Measurements from ENCODE around the gene CIROP.
A peak's percentile ranks its signal among the peaks of the same experiment; 100 is the strongest.

Gene CIROP, protein sequence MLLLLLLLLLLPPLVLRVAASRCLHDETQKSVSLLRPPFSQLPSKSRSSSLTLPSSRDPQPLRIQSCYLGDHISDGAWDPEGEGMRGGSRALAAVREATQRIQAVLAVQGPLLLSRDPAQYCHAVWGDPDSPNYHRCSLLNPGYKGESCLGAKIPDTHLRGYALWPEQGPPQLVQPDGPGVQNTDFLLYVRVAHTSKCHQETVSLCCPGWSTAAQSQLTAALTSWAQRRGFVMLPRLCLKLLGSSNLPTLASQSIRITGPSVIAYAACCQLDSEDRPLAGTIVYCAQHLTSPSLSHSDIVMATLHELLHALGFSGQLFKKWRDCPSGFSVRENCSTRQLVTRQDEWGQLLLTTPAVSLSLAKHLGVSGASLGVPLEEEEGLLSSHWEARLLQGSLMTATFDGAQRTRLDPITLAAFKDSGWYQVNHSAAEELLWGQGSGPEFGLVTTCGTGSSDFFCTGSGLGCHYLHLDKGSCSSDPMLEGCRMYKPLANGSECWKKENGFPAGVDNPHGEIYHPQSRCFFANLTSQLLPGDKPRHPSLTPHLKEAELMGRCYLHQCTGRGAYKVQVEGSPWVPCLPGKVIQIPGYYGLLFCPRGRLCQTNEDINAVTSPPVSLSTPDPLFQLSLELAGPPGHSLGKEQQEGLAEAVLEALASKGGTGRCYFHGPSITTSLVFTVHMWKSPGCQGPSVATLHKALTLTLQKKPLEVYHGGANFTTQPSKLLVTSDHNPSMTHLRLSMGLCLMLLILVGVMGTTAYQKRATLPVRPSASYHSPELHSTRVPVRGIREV

DNA sequence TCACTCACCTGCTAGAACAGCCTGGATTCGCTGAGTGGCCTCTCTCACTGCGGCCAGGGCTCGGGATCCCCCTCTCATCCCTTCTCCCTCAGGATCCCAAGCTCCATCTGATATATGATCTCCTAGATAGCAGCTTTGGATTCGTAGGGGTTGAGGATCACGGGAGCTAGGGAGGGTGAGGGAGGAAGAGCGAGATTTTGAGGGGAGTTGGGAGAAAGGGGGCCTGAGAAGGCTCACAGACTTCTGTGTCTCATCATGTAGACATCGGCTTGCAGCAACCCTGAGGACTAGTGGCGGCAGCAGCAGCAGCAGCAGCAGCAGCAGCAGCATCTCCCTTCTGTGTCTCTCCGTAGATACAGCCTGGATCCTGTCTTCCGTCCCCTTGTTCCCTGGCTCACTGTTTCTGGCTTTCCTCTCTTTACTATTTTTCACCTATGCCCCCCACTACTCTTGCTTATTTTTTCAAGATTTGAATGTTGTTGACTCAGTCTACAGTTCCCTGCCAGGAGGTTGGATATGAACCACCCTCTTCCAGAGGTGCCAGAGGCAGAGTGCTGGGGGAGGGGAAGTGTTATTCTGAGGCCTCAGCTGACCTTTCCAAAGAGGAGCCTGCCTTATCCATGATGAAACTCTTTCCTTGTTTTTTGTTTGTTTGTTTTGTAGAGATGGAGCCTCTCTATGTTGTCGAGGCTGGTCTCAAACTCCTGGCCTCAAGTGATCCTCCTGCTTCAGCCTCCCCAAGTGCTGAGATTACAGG lies at the start of gene CIROP:
CIROP (minus strand) TSS at position 399 of the 757 bp plus-strand sequence; CDS start at position 330, 69 bp downstream.
- no peak for DNase-seq

DNA sequence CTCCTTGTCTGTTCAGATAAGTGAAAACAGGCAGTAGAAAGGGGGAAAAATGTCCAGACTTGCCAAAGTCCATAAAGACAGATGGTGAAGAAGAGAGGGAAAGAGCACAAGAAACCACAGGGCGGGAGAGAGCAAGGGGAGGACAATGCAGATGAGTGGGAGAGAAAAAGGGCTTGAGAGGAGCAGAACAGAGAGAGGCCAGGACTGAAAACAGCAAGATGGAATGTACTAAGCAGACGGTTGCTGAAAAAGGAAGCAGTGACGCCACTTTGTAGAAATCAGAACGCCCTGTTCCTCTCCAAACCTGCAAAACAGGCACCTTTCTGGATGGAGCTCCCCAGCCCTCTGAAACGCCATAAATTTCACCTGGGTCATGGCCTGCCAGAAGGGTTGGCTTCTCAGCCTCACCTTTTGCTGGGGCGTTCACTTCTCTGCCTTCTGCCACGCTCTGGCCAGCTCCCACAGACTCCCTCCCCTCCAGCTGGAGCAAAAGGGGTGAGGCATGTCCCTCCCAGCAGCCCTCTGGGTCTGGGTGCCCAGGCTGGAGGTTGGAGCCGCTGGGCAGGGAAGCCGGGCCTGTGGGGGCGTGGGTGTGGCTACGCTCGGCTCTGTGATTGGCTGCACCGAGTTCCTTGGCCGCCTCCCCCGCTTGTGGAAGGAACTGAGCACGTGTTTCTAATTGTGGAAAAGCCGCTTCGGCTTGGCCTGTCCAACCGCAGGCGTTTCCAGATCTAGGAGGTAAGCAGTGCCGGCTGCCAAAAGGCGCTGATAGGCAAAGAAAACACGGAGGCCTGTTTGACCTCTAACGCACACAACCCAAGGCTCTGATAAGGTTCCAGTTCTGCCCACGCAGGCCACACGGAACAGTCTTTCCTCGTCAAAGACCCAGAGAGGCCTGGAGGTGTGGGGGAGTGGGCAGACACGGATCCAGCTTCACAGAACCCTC lies 49.3 kb upstream of the CIROP start:
- peak; percentile 46 for DNase-seq

DNA sequence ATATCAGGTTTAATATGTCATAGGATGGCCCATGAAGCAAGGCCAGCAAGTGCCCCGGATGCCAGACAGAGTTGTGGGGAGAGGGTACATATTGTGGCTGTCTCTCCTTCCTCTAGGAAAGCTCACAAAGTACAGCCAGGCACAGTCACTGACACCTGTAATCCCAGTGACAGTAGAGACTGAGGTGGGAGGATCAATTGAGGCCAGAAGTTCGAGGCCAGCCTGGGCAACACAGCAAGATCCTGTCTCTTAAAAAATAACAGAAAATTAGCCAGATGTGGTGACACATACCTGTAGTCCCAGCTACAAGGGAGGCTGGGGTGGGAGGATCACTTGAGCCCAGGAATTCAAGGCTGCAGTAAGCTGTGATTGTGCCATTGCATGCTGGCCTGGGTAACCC lies 46.6 kb upstream of the CIROP start:
- DNase-seq, result no peak

DNA sequence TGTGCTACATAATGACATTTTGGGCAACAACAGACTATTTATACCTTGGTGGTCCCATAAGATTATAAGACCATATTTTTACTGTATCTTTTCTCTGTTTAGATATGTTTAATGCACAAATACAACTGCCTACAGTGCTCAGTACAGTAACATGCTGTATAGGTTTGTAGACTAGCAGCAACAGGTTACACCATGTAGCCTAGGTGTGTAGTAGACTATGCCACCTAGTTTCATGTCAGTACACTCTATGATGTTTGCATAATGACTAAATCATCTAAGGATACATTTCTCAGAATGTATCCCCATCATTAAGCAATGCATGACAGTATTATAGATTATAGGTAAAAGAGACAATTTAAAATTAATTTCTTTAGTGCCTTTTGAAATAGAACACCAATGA lies 45.0 kb upstream of the CIROP start:
- DNase-seq, result no peak

DNA sequence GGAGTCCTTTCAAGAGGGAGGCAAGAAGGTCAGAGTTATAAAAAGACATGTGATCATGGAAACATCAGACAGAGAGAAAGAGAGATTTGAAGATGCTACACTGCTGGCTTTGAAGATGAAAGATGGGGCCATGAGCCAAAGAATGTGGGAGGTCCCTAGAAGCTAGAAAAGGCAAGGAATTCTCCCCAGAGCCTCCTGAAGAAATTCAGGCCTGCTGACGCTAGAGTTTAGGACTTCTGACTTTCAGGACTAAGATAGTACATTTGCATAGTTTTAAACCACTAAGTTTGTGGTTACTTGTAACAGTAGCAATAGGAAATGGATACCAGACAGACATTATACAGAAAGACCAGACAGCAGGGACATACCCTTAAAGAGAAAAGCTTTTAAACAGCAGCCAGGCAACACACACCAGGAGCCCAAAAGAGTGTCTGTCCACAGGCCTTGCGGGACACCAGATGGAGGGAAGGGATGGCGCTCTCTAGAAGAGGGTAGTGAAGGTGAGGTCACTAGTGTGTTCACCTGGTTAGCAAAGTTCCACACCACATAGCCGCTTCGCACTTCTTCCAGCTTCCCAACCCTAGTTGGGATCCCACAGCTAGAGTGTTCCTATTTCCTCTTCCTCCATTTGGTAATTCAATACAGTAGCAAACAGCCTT lies 43.9 kb upstream of the CIROP start:
- no peak for DNase-seq

DNA sequence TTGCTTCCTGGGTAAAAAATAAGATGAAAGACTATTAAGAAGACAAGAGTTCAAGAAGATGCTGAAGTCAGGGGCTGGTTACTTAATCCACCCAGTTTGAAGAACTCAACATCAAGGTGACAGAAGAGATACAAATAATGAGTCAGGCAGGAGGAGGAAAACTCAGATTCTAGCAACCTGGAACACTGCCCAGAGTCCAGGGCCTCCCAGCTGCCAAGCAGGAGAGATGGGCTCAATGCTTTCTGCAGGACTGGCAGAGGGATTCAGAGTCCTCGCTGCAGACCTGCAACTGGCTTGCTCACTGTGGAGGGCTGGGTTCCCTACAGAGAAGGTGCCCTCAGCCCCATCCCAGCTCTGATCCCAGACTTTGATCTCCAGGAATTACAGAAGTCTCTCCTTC lies 42.9 kb upstream of the CIROP start:
- no peak for DNase-seq

DNA sequence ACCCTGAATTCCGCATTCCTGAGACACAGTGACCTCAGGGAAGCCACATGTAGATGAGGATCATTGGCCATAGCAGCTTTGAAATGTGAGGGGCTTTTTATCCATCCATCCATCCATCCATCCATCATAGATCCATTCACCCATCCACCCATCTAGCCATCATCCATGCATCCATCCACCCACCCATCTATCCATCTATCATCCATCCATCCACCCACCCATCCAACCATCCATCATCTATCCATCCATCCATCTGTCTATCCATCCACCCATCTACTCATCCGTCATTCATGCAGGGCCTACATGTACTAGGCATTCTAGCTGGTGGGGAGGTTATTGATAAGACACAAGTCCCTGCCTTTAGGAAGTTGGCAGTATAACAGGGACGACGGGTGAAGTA lies 42.2 kb upstream of the CIROP start:
- no peak for DNase-seq

DNA sequence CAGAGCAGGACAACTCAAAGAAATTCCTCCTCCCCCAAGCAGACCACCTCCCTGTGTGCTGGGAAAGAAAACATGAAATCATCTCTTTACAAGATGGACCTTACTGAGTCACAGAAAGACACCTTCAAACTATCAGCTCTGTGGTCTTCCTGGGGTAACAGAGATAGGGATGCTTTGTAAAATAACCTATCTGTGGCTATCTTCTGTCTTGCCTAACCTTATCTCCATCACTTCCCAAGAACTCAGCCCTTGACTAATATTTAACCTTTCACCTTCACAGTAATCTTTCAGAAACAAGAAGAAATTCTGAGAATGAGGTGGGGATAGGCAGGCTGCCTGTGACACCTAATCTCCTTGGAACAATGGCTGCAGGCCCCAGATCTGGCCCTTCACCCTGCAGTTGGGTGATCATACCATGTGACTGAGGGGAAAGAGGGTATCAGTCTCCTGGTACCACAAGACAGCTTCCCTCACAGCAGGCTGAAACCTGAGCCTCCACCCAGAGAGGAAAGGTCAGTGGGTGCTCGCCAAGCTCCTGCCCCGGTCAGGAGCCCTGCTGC lies 41.6 kb upstream of the CIROP start:
- DNase-seq, result no peak

DNA sequence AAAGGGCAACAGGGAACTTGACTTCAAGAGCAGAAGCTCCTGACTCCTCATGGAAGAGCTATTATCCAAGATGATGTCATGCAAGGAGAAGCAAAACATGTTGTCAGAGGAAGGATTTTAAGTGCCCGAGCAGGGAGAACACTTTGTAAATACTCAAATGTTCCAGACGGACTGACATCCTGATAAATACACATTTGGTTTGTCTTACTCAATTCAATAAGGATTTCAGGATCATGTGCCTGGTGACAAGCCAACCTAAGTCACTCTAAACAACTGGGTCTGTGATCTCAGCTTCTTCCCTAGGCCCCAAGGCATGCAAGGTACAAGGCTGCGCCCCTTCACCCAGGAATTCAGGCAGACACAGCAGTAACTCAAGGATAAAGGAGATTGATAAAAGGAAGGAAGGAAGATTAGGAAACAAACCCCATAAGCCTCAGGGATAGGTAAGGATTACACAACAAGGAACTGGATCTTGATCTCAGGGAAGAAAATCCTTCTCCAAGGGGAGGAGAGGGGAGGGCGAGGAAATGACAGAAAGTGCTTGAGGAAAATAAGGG lies 41.1 kb upstream of the CIROP start:
- DNase-seq, result no peak

DNA sequence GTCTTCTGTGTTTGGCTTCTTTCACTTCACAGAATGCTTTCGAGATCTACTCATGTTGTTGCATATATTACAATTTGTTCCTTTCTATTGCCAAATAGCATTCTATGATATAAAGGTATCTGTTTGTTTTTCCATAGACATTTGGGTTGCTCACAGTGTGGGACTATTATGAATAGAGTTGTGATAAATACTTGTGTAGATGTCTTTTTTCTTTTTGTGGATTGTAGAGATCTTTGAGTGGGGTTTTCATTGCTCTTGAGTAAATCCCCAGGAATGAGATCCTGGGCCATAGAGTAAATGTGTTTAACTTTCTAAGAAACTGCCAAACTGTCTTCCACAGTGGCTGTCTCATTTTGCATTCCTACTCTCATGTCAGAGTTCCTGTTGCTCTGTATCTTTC lies 39.1 kb upstream of the CIROP start:
- no peak for DNase-seq

DNA sequence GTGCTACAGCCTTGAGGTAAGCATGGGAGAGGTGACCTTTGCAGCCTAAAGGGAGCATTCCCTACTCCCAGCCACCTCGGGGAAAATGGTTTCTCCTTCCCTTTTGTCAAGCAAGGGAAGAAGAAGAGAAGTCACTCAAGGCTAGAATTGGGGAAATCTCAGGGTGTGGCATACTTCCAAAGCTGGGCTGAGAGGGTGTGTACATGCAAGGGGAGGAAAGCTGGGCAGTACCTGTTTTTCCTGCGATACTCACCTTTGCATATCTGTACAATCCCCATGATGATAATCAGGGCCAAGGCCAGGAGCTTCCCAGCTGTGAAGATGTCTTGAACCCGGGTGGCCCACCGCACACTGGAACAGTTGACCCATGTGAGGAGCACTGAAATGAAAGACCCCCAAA lies 38.0 kb upstream of the CIROP start:
- DNase-seq, result no peak

DNA sequence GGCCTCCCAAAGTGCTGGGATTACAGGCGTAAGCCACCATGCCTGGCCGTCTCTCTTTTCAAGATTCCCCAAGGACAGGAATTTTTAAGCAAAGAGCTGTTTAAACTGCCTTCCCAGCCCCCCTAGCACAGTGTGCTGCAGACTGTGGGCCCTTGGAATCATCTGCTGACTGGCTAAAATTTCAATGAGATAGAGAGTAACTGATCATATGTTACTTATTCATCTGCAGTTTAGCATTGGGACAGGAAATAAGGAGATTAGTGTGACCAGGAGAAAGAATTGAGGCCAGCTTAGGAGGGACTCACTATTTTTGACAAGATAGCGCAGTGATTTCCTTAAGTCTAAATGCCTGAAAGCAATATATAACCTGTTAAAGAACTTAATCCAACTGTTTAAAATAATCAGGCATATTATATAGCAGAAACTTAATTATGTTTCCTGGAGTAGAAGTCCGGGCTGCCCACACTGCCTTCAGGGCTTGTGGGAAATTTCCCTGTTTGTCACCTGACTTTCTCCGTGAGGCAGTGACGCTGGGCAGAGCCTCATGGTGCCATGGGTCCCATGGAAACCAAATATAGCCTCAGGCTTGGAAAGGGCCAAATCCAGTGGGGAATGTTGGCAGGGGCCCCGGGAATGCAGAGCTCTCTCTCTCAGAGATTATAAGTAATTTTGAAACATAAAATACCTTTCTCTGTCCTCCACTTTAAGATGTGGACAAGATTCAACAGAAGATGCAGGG lies 37.1 kb upstream of the CIROP start:
- no peak for DNase-seq

DNA sequence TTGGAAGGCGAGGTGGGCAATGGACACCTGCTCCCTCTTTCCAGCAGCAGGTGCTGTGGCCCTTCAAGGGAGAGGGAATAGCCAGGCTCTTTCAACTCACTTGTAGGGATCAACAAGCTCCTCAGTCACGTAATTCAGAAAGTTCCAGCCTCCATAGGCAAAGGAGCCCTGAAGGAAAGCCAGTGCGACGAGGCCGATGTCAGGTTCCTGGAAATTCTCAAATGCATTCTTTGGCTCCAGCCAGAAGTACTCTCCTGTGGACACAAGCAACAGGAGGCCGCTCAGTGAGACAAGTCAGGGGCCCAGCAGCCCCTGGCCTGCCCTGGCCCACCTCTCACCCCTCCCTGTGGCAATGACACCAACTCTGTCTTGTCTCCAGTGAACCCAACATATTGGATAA lies 35.6 kb upstream of the CIROP start:
- DNase-seq, result no peak

DNA sequence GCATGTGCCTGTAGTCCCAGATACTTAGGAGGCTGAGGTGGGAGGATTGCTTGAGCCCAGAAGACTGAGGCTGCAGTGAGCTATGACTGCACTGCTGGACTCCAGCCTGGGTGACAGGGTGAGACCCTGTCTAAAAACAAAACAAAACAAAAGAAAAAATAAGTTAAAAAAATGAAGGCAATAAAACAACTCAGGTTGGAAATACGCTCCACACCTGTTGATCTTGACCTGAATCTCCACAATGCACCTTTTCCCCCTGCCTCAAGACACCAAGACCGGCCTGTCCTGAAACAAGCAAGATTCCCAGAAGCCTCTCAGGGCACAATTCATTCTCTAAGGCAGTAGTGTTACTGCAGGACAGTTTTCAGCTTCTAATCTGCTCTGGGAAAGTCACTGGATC lies 35.1 kb upstream of the CIROP start:
- no peak for DNase-seq

DNA sequence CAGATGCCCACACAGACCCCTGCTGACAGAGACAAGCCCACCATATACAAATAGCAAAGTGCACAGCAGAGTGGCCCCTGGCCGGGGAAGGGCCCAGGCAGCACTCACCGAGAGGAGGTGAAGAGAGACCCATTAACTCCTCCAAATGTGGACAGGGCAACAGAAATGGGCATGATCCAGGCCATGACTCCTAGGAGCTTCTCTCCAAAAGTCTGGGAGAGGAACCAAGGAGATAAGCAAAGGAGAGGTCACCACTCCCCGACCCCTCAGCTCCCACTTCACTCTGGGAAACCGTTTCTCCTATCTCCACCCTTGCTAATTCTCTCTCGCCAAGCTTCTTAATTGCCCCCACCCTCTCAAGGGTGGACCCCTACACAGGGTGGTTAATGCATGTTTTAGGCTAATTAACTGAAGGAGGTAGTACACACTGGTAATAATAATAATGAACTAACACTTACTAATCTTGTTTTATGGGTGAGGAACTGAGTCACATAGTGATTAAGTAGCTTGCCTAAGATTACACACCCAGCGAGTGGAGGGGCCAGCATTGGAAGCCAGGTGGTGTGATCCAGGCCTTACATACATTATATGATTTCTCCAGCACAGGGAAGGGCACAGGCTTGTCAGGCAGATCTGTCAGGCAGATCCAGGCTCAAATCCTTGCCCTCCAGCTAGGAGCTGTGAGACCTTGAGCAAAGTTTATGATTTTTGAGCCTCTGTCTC lies 33.2 kb upstream of the CIROP start:
- no peak for DNase-seq

DNA sequence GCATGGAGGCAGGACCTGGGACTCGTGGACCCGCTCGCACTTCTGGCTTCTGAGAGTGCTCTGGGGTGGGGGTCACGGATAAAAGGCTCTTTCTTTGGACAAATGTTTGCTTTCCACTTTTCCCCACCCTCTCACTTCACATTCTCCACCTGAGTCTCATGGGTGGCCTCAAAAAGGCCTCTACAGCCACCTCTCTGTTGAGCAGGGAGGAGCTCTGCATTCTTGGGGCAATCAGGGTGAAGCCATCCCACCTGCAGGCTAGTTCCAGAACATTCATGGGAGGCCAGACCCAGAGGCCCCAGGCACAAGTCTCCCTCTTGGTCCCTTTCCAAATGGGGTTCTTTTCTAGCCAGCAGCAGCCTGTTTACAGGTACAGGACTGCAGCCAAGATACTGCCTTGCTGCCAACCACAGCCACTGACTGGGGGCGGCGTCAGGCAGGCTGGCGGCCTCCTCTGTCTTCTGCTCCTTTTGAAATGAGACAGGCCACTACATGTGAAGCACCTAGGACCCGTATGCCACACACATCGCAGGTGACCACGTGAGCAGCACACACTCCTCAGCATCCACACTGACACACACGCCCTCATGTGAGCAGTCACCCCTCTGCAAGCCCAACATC lies 32.5 kb upstream of the CIROP start:
- no peak for DNase-seq

DNA sequence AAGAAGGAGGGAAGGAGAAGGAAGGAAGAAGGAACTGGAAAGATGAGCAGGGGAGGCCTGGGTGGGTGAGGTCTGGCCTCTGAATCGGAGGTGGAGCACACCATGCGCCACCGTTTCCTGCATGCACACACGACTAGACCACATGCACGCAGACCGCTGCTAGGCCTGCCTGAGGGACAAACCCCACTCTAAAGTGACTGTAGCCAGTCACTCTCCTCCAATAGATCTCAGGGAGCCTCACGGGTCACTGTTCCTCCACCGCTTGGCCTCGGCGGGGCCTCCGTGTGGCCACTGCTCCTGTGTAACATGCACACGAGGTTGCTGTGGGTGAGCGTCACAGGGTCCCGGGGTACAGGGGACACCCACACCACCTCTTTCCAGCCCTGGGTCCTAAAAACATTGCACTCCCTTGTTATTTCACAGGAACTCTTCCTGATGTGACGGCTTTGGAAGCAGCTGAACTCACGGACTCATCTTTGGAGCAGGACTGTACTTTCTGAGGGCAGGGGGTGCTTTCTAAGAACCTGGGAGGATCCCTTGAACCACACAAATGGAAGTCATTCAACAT lies 31.9 kb upstream of the CIROP start:
- DNase-seq, result no peak

DNA sequence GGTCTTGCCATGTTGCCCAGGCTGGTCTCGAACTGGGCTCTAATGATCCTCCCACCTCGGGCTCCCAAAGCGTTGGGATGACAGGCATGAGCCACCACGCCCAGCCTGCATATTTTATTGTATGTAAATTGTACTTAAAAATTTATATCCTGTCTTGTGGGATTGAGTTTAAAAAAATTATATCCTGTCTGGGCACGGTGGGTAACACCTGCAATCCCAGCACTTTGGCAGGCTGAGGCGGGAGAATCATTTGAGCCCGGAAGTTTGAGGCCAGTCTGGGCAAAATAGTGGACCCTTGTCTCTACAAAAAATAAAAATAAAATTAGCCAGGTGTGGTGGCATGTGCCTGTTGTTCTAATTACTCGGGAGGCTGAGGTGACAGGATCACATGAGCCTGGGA lies 28.2 kb upstream of the CIROP start:
- no peak for DNase-seq

DNA sequence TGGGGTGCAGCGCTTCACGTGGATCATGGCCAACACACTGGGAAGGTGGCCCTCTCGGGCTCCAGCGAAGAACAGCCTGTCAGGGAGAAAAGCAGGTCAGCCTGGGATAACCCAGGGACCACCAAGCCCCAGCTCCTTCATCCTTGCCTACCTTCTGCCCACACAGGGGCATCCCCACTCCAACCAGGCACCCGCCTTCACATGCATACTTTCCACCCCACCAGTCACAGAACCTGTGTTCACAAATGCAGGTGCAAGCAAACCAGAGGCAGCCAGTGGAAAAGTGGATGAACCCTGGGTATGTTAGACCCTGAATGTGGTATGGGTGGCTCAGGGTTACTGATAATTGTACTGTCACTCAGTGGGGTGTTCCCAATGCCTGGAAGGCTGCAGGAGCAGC lies 26.7 kb upstream of the CIROP start:
- DNase-seq, result no peak

All from stimulated activated CD4-positive, alpha-beta T cell treated with anti-CD3 and anti-CD28 coated beads, Interleukin-15, amount 100 ng/mL, for 24 hours (primary cell).